Left lobe of liver (tissue), 2 donors: ENCODE results near the gene CLASP2. TPM values are rescaled to one million over a fixed set of nuclear protein-coding genes. Genes with fewer than 3 reads are reported as not detected.
"Not testable (repeated sequence)": the region's sequence is repeated elsewhere in the genome, so short reads cannot be mapped to it uniquely, and the experiment has no call there.

Source experiments
- ATAC-seq: fragments of 200-7000 bp; cut with Tn5 transposase; one replicate; pipeline ENCODE4 v1.9.1; 2020; ENCODE audit warnings: mild to moderate bottlenecking, moderate library complexity
- DNase-seq: peaks from one replicate; pipeline ENCODE4 v3.0.0-alpha.2; 2020; ENCODE audit warnings: low spot score
- total RNA-seq: library from RNA; stranded (reverse); gene quantifications from one replicate; pipeline ENCODE4 v1.2.1, GENCODE V29; 2021
- donor health status: DM: no; HTN: no; CAD: no; lungs with moderate emphysema.
- donor health status: DM: no; HTN: yes; CAD: no.

Gene CLASP2
- total RNA-seq, 1 donor from 2014 or later = 16.7 TPM

DNA sequence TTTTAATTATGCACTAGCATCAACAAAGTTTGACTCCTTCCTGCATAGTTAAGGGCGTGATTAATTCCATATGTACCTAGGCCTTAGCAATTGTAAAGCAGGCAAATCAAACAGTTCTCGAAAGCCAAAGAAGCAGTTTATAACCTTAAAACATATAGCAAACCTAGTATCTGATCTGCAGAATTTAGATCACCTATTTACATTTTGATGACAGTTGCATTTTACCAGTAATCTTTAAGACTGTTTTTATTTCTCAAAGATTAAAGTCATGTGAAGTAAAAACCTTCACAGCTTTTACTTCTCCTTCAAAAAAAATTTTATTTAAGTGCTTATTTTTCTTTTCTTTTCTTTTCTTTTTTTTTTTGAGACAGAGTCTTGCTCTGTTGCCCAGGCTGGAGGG, 257.0 kb downstream of the CLASP2 start:
- DNase-seq (no peak), ATAC-seq (no peak)

DNA sequence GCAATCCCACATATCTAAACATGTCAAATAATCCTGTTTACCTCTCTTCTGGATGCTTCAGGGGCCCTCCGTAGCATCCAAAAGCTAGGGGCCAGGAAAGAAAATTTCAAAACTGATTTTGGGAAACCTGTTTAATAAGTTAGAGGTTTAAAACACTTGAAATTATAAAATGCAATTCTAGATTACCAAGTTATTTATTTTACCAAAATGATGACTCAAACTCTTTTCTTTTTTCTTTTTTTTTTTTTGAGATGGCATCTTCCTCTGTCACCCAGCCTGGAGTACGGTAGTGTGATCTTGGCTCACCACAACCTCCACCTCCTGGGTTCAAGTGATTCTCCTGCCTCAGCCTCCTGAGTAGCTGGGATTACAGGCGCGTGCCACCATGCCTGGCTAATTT, 258.5 kb downstream of the CLASP2 start:
- not testable (repeated sequence) for ATAC-seq, DNase-seq

DNA sequence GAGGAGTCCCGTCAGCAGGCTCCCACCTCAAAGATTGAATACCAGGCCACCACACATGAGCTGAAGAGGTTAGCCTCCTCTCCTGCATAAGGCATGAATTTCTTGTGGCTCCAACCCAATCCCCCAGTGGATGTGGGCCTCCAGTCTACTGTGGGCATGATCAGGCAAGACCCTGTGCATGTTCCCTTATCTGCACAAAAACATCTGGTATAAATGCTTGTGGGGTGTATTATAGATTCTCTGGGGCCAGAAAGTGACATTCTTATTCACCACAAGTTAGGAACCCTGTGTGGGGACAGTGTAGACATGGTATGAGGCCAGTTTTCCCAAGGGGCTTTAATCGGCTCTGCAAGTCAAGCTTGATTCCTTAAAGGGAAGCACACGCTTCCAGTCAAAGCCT, 259.6 kb downstream of the CLASP2 start:
- DNase-seq (no peak), ATAC-seq (no peak)

DNA sequence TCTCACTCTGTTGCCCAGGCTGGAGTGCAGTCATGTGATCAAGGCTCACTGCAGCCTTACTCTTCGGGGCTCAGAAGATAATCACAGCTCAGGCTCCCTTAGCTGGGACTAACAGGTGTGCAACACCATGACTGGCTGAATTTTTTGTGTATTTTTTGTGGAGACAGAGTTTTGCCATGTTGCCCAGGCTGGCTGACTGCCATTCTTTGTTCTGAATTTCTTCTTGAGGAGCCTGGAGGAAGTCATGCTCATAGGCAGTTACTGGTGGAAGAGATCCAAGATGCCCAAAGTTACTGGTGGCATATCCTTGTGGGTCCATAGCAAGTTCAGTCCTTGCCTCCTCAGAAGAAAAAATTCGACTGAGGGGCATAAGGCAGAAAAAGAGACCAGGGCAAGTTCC, 261.3 kb downstream of the CLASP2 start:
- ATAC-seq (no peak), DNase-seq (no peak)

DNA sequence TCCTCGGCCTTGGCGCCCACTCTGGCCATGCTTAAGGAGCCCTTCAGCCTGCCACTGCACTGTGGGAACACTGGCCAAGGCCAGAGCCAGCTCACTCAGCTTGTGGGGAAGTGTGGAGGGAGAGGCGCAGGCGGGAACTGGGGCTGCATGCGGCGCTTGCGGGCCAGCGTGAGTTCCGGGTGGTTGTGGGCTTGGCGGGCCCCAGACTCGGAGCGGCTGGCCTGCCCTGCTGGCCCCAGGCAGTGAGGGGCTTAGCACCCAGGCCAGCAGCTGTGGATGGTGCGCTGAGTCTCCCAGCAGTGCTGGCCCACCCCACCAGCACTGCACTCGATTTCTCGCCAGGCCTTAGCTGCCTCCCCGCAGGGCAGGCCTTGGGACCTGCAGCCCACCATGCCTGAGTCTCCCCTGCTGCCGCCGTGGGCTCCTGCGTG, 264.7 kb downstream of the CLASP2 start:
- DNase-seq = no peak

DNA sequence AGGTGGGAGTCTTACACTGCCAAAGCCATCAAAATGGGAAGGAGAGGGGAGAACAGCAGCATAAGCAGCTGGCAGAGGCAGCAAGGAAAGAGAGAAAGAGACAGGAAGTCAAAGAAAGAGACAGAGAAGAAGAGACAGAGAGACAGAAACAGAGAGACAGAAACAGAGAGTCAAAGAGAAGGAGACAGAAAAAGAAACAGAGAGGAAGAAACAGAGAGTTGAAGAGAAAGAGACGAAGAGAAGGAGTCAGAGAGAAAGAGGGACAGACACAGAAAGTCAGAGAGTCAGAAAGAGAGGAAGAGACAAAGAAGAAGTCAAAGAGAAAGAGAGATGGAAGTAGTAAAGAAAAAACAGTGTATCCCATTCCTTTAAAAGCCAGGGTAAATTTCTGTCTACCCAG, 266.1 kb downstream of the CLASP2 start:
- ATAC-seq, DNase-seq: not testable (repeated sequence)

More for the DNA sequence above, 264.7 kb downstream of the CLASP2 start:
- ATAC-seq = no peak

DNA sequence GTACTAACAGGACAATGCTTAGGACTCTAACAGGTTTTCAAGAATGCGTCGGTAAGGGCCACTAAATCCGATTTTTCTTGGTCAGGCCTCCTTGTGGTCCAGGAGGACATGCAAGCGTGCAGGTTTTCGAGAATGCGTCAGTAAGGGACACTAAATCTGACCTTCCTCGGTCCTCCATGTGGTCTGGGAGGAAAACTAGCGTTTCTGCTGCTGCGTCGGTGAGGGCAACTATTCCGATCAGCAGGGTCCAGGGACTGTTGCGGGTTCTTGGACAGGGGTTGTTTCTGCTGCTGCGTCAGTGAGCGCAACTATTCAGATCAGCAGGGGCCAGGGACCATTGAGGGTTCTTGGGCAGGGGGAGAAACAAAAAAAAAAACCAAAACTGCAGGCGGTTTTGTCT, 270.1 kb downstream of the CLASP2 start:
- no peak for DNase-seq
- ATAC-seq = no peak

DNA sequence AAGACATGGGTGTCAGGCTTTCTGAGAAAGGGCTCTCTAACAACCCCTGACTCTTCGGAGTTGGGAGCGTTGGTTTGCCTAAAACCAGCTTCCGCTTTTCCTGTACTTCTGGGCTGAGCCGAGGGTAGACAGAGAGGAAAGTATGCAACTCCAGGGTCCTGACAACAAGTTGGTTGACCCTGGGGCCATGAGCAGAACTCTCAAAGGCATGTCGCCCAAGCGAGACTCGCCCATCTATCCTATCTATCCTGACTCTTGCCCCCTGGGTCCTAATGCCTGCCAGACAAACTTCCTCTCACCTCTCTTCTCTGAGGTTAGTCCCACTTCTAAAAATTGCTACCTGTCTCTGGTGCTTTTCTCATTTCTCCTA, 270.8 kb downstream of the CLASP2 start:
- not testable (repeated sequence) for ATAC-seq

More for the DNA sequence above, 270.8 kb downstream of the CLASP2 start:
- not testable (repeated sequence) for DNase-seq

Other genes with a start within 250 kb of the CLASP2 start
- gene PDCD6IP, start 80.4 kb upstream of the CLASP2 start, total RNA-seq = 70.5 TPM